ENCODE results near the gene ARID3B.

ARID3B gene, protein sequence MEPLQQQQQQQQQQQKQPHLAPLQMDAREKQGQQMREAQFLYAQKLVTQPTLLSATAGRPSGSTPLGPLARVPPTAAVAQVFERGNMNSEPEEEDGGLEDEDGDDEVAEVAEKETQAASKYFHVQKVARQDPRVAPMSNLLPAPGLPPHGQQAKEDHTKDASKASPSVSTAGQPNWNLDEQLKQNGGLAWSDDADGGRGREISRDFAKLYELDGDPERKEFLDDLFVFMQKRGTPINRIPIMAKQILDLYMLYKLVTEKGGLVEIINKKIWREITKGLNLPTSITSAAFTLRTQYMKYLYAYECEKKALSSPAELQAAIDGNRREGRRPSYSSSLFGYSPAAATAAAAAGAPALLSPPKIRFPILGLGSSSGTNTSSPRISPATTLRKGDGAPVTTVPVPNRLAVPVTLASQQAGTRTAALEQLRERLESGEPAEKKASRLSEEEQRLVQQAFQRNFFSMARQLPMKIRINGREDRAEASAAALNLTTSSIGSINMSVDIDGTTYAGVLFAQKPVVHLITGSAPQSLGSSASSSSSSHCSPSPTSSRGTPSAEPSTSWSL

GRCh38 chr15:74540761-74541493, at the start of gene ARID3B:
ARID3B (plus strand) TSS chr15:74541220; CDS start chr15:74543937, 2,717 bp downstream.
- TF ChIP-seq, protein P1, sequence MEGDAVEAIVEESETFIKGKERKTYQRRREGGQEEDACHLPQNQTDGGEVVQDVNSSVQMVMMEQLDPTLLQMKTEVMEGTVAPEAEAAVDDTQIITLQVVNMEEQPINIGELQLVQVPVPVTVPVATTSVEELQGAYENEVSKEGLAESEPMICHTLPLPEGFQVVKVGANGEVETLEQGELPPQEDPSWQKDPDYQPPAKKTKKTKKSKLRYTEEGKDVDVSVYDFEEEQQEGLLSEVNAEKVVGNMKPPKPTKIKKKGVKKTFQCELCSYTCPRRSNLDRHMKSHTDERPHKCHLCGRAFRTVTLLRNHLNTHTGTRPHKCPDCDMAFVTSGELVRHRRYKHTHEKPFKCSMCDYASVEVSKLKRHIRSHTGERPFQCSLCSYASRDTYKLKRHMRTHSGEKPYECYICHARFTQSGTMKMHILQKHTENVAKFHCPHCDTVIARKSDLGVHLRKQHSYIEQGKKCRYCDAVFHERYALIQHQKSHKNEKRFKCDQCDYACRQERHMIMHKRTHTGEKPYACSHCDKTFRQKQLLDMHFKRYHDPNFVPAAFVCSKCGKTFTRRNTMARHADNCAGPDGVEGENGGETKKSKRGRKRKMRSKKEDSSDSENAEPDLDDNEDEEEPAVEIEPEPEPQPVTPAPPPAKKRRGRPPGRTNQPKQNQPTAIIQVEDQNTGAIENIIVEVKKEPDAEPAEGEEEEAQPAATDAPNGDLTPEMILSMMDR (IDR thresholded peaks at IDR 0.05; ENCODE audit: control extremely low read depth, extremely low read depth, low read depth, missing control alignments): no peak
- ChIA-PET CTCF (interaction anchor here (1.3 to 1.5 kb wide), 3 partner anchors 10 to 361 kb away, joined by 3 to 5 read pairs (median 3); no protein-coding TSS in a partner anchor), POLR2A (interaction anchor here (0.5 to 1.6 kb wide), 8 partner anchors 10 to 934 kb away, joined by 3 to 8 read pairs (median 4); no protein-coding TSS in a partner anchor)
- peak; percentile 96 for DNase-seq (ENCODE audit: extremely low spot score)

GRCh38 chr15:74496648-74497047, 44.4 kb upstream of the ARID3B start:
- CTCF ChIA-PET: interaction anchor here (1.0 kb wide), 1 partner anchor 35 kb away, joined by 3 read pairs; no protein-coding TSS in a partner anchor
- POLR2A ChIA-PET: no interaction called here

DNA sequence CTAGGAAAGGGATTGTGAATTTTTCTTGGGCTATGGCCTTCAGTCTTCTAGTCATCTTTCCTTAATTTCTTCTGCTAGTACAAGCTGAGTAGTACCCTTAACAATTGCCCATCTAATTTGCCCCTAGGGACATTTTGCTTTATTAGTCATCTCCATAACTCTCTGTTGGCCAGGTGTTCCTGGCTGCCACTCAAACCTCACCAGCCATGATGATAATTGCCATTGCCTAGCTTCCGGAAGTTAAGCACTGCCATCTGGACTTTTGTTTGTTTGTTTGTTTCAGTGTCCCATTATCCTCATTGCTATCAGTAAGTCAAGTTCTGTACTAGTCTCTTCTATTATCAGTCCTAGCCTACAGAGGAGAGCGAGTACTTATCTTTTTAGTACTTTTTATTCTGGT, 43.4 kb upstream of the ARID3B start:
- TF ChIP-seq, protein P1 (IDR thresholded peaks at IDR 0.05; ENCODE audit: control extremely low read depth, extremely low read depth, low read depth, missing control alignments): no peak
- DNase-seq (ENCODE audit: extremely low spot score): no peak
- ChIA-PET POLR2A (no interaction called here), CTCF (interaction anchor here (1.6 kb wide), 1 partner anchor 8 kb away, joined by 5 read pairs; no protein-coding TSS in a partner anchor)

More at GRCh38 chr15:74496648-74497047, 44.4 kb upstream of the ARID3B start:
- no peak for DNase-seq (ENCODE audit: extremely low spot score)
- TF ChIP-seq, protein P1 (IDR thresholded peaks at IDR 0.05; ENCODE audit: control extremely low read depth, extremely low read depth, low read depth, missing control alignments): no peak

DNA sequence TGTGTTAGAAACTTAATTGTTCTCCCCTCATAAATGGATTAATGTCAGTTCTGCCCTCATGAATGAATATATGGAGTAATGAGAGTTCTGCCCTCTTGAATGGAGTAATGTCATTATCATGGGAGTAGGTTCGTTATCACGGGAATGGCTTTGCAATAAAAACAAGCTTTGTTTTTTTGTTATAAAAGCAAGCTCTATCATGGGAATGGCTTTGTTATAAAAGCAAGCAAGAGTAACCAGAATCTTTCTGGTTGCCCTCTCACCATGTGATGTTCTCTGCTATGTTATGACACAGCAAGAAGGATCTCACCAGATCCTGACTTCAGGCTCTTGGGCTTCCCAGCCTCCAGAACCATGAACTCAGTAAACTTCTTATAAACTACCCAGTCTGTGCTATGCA, 41.7 kb upstream of the ARID3B start:
- POLR2A ChIA-PET: no interaction called here
- CTCF ChIA-PET: interaction anchor here (1.0 to 1.3 kb wide), 3 partner anchors 10 to 34 kb away, joined by 3 to 5 read pairs (median 4); no protein-coding TSS in a partner anchor
- no peak for DNase-seq (ENCODE audit: extremely low spot score)
- TF ChIP-seq, protein P1 (IDR thresholded peaks at IDR 0.05; ENCODE audit: control extremely low read depth, extremely low read depth, low read depth, missing control alignments): no peak

DNA sequence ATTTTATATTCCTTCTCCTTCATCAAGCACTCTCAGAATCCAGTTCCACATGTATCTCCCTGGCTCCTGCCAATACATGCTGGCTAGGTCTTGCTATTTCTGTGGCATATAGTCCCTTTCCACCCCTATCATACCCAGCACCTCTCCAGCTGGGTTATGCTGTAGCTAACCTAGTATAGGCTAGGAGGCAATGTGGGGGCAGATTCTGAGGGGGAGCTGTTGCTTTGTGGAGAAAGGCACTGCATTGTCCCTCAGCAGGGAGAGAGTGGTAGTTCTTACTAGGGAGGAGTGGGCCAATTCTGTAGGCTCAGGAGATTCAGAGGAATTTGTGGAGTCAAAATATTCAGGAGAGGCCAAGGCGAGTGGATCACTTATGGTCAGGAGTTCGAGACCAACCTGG, 40.6 kb upstream of the ARID3B start:
- ChIA-PET CTCF (interaction anchor here (1.0 to 1.6 kb wide), 3 partner anchors 11 to 118 kb away, joined by 3 to 4 read pairs (median 3); no protein-coding TSS in a partner anchor), POLR2A (no interaction called here)
- no peak for DNase-seq (ENCODE audit: extremely low spot score)
- TF ChIP-seq, protein P1 (IDR thresholded peaks at IDR 0.05; ENCODE audit: control extremely low read depth, extremely low read depth, low read depth, missing control alignments): no peak

GRCh38 chr15:74502301-74502700, 38.7 kb upstream of the ARID3B start:
- ChIA-PET CTCF (interaction anchor here (0.7 to 1.2 kb wide), 3 partner anchors 12 to 72 kb away, joined by 3 to 8 read pairs (median 3); no protein-coding TSS in a partner anchor), POLR2A (interaction anchor here (1.0 kb wide), 1 partner anchor 39 kb away, joined by 3 read pairs; the partner anchor contains the start of gene ARID3B)
- TF ChIP-seq, protein P1 (IDR thresholded peaks at IDR 0.05; ENCODE audit: control extremely low read depth, extremely low read depth, low read depth, missing control alignments): no peak
- no peak for DNase-seq (ENCODE audit: extremely low spot score)
